Gastrocnemius medialis (tissue), 4 donors: Measurements from ENCODE around the gene GCC2.
"Not testable (repeated sequence)": the region's sequence is repeated elsewhere in the genome, so short reads cannot be mapped to it uniquely, and the experiment has no call there.

Experiments used
- POLR2A ChIP-seq, 2 donors: fragments of 450-650 bp; IDR thresholded peaks; one replicate each; pipeline ENCODE4 v1.6.1; 2017; ENCODE audit warnings: antibody characterized with exemption in 2 of 2, mild to moderate bottlenecking in 2 of 2, moderate library complexity in 2 of 2
- TF ChIP-seq, protein P1 (sequence below), 5 experiments: fragments of 450-650 bp in 3 of 5; fragments of 200-600 bp in 2 of 5; sonication (generic) in 2 of 5; IDR thresholded peaks in 4 of 5; conservative IDR thresholded peaks in 1 of 5; 1 replicate in 4 of 5; 2 replicates in 1 of 5; pipeline ENCODE4 v1.5.1; 2016 to 2019; ENCODE audit warnings: antibody characterized with exemption in 5 of 5, mild to moderate bottlenecking in 3 of 5, moderate library complexity in 3 of 5

DNA sequence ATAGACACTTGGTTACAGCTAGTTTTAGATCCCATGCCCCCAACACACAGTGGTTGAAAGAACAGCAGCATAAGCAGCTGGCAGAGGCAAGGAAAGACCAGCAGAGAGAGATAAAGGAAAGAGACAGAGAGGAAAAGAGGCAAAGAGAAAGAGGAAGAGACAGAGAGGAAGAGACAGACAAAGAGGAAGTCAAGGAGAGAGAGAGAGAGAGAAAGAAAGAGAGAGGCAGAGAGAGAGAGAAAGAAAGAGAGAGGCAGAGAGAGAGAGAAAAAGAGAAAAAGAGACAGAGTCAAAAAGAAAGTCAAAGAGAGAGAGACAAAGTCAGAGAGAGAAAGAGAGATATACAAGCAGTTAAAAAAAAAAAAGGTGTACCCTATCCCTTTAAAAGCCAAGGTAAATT, 76.3 kb downstream of the GCC2 start:
- TF ChIP-seq POLR2A (IDR thresholded peaks at IDR 0.05) = not testable (repeated sequence)
- TF ChIP-seq, protein P1, sequence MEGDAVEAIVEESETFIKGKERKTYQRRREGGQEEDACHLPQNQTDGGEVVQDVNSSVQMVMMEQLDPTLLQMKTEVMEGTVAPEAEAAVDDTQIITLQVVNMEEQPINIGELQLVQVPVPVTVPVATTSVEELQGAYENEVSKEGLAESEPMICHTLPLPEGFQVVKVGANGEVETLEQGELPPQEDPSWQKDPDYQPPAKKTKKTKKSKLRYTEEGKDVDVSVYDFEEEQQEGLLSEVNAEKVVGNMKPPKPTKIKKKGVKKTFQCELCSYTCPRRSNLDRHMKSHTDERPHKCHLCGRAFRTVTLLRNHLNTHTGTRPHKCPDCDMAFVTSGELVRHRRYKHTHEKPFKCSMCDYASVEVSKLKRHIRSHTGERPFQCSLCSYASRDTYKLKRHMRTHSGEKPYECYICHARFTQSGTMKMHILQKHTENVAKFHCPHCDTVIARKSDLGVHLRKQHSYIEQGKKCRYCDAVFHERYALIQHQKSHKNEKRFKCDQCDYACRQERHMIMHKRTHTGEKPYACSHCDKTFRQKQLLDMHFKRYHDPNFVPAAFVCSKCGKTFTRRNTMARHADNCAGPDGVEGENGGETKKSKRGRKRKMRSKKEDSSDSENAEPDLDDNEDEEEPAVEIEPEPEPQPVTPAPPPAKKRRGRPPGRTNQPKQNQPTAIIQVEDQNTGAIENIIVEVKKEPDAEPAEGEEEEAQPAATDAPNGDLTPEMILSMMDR (IDR thresholded peaks at IDR 0.05 in 4 of 5, conservative IDR thresholded peaks at IDR 0.05 in 1 of 5) = not testable (repeated sequence)
